K562 (cell line): ENCODE results near the gene KLF1. TPM values are rescaled to one million over a fixed set of nuclear protein-coding genes. Genes with fewer than 3 reads are reported as not detected.
A peak's percentile ranks its signal among the peaks of the same experiment; 100 is the strongest.
"Not testable (repeated sequence)": the region's sequence is repeated elsewhere in the genome, so short reads cannot be mapped to it uniquely, and the experiment has no call there.

Experiments
- GATAD2A ChIP-seq: fragments of 450-650 bp; IDR thresholded peaks from 2 replicates; pipeline ENCODE4 v1.6.1; 2017
- HBP1 ChIP-seq: fragments of 450-650 bp; formaldehyde crosslinking; IDR thresholded peaks from 2 replicates; pipeline ENCODE4 v1.4.0; 2022; ENCODE audit warnings: missing genetic modification characterization
- RAD21 ChIP-seq, 2 experiments: fragments of 250-450 bp in 1 of 2; fragments of 450-650 bp in 1 of 2; sonication (Bioruptor Pico) in 1 of 2; formaldehyde crosslinking in 1 of 2; IDR thresholded peaks in 1 of 2; conservative IDR thresholded peaks in 1 of 2; 2 replicates each; pipeline versions ENCODE4 v1.4.0 to v1.8.0; 2020 to 2022; ENCODE audit warnings: mild to moderate bottlenecking in 2 of 2, moderate library complexity in 1 of 2
- REST ChIP-seq, 2 experiments: fragments of 450-650 bp; formaldehyde crosslinking in 1 of 2; IDR thresholded peaks; 2 replicates each; pipeline versions ENCODE4 v1.4.0 to v1.6.1; 2014 to 2020; ENCODE audit warnings: mild to moderate bottlenecking in 2 of 2, borderline replicate concordance in 1 of 2, low read depth in 1 of 2
- SMARCE1 ChIP-seq: fragments of 450-650 bp; IDR thresholded peaks from 2 replicates; pipeline ENCODE4 v1.7.1; 2016; ENCODE audit warnings: mild to moderate bottlenecking
- SUPT5H ChIP-seq: fragments of 450-650 bp; IDR thresholded peaks from 2 replicates; pipeline ENCODE4 v1.6.1; 2016
- ZBTB40 ChIP-seq, 2 experiments: fragments of 450-650 bp in 1 of 2; sonication (generic) in 1 of 2; formaldehyde crosslinking in 1 of 2; IDR thresholded peaks; 2 replicates each; pipeline versions ENCODE4 v1.7.1 to v1.9.0; 2016 to 2022; ENCODE audit warnings: inconsistent platforms in 1 of 2, mild to moderate bottlenecking in 1 of 2, missing genetic modification reagents in 1 of 2
- polyA plus RNA-seq, 8 experiments: library from polyadenylated mRNA; depleted of rRNA in 4 of 8; stranded (reverse) in 5 of 8; unstranded in 3 of 8; fragments of >200 nt; fragmentation: Nextera tagmentation in 2 of 8; fragmentation: Illumina TruSeq in 1 of 8; extraction: Ambion mirVana in 2 of 8; extraction: Trizol in 1 of 8; gene quantifications; 2 replicates each; pipeline versions ENCODE4 v1.2.1 to v1.2.3, GENCODE V29; 2011 to 2014; ENCODE audit warnings: inconsistent platforms in 1 of 8, missing spikeins in 1 of 8
- total RNA-seq, 7 experiments: library from RNA; depleted of rRNA in 6 of 7; stranded (reverse); fragments of >200 nt in 6 of 7; fragmentation: Illumina TruSeq in 2 of 7; extraction: Trizol in 2 of 7; gene quantifications; 2 replicates each; pipeline versions ENCODE4 v1.2.1 to v1.2.3, GENCODE V29; 2011 to 2021; ENCODE audit warnings: low replicate concordance in 1 of 7

Gene KLF1
- total and polyA plus RNA-seq, 9 of the 15 experiments (the other 6 are each of a cell fraction or from before 2014, with no cell fraction given) = 8.4 to 163 (median 47.3) TPM

- TF ChIP-seq ZBTB40 (IDR thresholded peaks at IDR 0.05) (peak; percentile 61; the same call in 1 of the 2 replicates), HBP1 (CRISPR knock-in tag) (peak; percentile 93), REST (IDR thresholded peaks at IDR 0.05; ENCODE audit: borderline replicate concordance) (0 out of 2 replicates have a peak, but pooled peaks have one; percentile 14), RAD21 (CRISPR knock-in tag; conservative IDR thresholded peaks at IDR 0.05 in 1 of 2, IDR thresholded peaks at IDR 0.05 in 1 of 2) (peak in 1 of 2 experiments; percentile 15; a peak in 3 of 4 replicates), SMARCE1 (peak; percentile 71), GATAD2A (peak; percentile 73), SUPT5H (peak; percentile 74)
- TF ChIP-seq ZBTB40 (CRISPR knock-in tag; IDR thresholded peaks at IDR 0.05); REST (CRISPR knock-in tag; IDR thresholded peaks at IDR 0.05; ENCODE audit: low read depth): not testable (repeated sequence)
Observed at GRCh38 chr19:12890299-12890786, 3.3 kb upstream of the KLF1 start (continued).
